ENCODE results near the gene TPMT.
"Not testable (repeated sequence)": the region's sequence is repeated elsewhere in the genome, so short reads cannot be mapped to it uniquely, and the experiment has no call there.

TPMT gene

GRCh38 chr6:18154507-18155149, at the start of gene TPMT:
Gene TPMT (minus strand): TSS chr6:18155077. CDS start chr6:18149127, 5,950 bp downstream.
- peak in 9 of 58 donors; percentile 28 to 57 (median 37) for DNase-seq

DNA sequence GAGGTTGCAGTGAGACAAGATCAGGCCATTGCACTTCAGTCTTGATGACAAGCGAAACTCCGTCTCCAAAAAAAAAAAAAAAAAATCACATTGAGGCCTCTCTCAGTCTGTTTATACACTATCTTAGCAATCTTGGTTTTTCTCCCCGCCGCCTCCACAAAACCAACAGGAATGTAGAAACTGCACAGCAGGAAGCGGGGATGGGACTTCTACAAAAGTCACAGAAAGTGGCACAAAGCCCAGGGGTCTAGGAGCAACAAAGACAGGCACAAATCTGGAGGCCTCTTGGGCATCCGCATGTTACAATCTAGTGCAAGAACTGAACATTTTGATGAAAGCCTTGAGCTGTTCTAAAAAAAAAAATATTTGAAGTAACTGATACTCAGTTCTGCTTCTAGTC, 48.9 kb upstream of the TPMT start:
- DNase-seq, result peak in 1 of 58 donors; percentile 5

DNA sequence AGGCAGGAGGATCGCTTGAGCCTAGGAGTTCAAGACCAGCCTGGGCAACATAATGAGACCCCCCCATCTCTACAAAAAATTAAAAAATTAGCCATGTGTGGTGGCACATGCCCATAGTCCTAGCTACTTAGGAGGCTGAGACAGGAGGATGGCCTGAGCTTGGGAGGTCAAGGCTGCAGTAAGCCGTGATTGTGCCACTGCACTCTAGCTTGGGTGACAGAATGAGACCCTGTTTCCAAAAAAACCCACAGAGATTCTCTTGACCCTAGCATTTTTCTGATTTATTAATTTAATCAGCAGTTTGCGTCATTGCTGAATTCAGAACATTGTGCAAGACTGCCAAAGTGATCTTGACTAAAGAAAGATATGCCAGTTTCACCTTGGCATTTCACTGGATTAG, 37.1 kb upstream of the TPMT start:
- no peak for DNase-seq

DNA sequence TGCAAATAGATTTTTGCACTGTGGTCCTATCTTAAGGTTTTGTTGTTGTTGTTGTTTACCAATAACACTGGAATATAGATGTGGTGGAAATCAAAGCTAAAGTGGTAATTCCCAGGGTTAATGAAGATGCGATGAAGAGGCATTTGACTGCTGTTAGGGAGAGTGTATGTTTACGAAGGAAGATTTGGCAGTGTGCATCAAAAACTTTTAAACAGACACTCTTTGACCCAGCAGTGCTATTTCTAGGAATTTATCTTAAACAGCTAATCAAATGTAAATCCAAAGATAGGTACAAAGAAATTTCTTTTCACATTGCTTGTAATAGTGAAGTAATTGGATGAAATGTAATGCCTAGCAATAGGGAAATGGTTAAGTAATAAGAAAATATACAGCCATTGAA, 34.3 kb upstream of the TPMT start:
- no peak for DNase-seq

- no peak for DNase-seq
Observed at GRCh38 chr6:18187701-18188100, 32.8 kb upstream of the TPMT start.

GRCh38 chr6:18186540-18187250, 31.8 kb upstream of the TPMT start:
- DNase-seq, result no peak

DNA sequence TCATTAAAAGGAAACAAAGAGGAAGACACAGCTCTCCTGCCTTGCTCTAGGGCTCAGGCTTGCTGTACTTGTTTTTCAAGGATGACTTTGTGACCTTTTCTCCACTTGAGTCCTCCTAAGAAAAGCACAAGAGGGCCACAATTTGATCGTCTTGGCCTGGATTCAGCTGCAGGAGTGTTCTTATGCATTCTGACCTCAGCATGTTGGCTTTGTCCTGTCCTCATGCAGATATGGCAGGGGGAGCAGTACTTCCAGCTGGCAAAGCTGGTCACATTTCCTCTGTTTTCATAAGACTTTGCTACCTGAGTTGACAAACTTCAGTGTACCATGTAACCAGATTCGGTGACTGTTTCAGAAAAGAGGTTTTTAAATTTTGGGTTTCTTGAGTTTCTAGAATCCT, 31.2 kb upstream of the TPMT start:
- DNase-seq, result no peak

- DNase-seq, result no peak
Observed at GRCh38 chr6:18185624-18186023, 30.7 kb upstream of the TPMT start.

DNA sequence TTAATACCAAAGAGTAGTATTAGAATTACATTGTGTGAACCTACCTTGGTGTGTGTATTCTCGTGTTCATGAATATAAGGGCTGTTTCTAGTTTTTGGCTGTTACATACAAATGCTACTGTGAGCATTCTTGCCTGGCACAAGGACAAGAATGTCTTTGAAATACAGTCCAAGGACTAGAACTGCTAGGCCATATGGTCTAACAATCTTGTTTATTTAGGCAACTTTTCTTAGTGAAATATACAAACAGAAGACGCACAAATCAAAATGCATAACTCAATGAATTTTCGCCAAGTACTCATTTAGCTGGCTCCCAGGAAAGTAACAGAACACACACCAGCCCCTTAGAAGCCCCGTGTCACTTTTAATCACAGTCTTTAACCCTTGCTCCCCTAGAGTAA, 28.9 kb upstream of the TPMT start:
- DNase-seq, result no peak

- no peak for DNase-seq
Observed at GRCh38 chr6:18182568-18182967, 27.7 kb upstream of the TPMT start.

GRCh38 chr6:18179770-18180356, 25.0 kb upstream of the TPMT start:
- peak in 10 of 58 donors; percentile 1 to 32 (median 6) for DNase-seq

DNA sequence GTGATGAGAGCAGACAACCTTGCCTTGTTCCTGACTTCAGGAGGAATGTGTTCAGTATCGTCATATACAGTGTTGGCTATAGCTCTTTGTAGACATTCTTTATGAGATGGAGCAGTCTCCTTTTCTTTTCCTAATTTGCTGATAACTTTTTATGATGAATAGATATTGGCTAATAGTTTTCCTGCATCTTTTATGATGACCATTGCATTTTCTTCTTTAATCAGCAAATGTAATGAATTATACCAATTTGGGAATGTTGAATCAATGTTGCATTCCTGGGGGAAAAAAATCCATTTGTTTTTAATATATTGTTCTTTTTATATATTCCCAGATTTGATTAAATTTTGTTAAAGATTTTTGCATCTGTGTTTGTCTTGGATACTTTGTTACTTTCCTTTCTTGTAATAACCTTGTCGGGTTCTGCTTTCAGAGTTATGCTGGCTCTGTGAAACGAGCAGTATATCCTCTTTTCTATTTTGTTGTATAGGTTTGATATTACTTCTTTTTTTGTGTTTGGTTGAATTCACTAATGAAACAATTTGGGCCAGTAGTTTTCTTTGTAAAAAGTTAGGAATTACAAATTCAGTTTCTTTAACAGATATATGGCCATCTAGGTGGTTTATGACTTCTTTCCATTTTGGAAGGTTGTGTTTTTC, 24.2 kb upstream of the TPMT start:
- no peak for DNase-seq

DNA sequence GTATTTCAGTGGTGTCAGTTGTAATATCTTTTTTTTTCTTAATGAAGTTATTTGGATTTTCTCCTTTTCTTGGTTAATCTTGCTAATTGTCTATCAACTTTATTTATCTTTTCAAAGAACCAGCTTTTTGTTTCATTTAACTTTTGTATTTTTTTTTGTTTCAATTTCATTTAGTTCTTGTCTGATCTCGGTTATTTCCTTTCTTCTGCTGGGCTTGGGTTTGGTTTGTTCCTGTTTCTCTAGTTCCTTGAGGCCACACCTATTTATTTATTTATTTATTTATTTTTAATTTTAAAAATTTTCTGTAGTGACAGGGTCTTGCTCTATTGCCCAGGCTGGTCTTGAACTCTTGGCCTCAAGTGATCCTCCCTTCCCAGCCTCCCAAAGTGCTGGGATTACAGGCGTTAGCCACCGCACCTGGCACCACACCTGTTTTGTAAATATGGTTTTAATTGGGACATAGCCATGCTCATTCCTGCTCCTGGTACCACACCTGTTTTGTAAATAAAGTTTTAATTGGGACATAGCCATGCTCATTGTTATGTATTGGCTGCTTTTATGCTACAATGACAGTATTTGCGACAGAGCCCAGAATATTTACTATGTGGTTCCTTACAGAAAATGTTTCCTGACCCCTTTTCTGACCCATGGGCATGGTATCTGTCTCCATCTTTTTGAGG, 22.5 kb upstream of the TPMT start:
- no peak for DNase-seq

DNA sequence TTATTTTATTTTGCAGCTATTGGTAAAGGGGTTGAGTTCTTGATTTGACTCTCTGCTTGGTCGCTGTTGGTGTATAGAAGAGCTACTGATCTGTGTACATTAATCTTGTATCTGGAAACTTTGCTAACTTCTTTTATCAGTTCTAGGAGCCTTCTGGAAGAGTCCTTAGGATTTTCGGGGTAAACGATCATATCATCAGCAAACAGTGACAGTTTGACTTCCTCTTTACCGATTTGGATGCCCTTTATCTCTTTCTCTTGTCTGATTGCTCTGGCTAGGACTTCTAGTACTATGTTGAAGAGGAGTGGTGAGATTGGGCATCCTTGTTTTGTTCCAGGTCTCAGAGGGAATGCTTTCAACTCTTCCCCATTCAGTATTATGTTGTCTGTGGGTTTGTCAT, 21.3 kb upstream of the TPMT start:
- DNase-seq, result not testable (repeated sequence)

DNA sequence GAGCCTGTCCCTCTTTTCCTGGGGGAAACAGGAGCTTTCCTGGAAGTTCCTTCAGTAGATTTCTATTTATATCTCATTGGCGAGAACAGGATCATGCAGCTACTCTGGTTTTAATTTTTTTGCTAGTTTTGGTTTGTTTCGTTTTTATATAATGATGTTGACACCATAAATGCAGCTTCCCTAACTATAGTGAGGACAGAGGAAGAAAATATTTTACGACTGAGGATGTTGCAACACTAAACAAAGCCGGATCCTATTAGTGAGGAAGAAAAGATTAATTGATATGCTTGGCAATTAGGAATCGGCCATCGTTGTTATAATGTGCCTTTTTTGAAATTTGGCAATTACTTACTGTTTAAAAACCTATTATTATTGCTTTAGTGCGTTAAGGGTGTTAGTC, 17.0 kb upstream of the TPMT start:
- no peak for DNase-seq

DNA sequence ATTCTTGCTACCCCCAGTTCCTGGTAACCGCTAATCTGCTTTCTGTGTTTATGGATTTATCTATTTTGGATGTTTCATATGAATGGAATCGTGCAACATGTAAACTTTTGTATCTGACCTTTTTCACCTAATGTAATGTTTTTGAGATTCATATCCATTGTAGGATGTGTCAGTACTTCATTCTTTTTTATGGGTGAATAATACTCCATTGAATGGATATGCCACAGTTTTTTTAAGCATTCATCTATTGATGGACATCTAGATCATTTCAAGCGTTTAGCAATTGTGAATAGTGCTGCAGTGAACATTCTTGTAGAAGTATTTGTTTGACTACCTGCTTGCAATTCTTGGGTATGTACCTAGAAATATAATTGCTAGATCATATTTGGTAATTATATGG, 13.4 kb upstream of the TPMT start:
- DNase-seq, result no peak

DNA sequence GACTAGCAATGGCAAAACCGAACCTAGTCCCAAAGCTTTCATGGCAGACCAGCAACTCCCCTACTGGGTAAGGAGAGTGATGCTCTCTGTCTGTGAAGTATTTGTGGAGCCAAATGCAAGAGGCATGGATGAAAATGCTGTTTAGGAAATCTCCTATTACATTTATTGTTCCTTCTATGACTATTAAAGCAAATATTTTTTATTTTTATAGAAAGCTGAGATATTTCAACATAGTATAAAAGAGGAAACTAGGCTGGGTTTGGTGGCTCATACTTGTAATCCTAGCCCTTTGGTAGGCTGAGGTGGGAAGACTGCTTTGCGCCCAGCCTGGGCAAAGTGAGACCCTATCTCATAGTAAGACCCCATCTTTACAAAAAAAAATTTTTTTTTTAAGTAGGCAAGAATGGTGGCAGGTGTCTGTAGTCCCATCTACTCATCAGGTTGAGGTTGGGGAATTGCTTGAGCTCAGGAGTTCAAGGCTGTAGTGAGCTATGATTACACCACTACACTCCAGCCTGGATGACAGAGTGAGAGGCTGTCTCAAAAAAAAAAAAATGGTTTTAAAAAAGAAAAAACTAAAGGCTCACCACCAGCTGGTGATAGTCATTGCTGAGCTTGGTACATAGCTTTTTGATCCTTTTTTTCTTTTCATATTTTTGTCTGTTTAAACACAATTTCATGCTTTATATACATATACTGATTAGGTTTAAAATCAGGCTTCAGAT, 11.6 kb upstream of the TPMT start:
- no peak for DNase-seq

GRCh38 chr6:18165751-18166150, 10.9 kb upstream of the TPMT start:
- DNase-seq, result no peak

DNA sequence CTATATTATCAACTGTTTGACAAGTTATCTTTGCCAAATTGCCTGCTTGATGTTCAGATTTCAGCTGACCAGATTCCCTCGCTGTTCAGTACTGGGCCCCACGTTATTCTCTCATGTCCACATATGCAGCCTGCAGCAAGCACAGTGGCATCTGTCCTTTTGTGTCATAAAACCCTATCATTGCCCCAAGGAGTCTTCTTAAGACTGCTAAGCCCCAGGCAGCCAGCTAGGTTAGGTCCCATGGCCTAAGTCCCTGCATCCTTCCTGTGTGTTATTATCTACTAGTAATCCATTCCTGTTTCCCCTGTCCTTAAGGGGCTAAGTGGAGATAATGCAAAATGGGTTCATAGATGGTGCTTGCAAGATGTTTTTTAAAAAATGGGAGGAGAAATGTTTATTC, 7.5 kb upstream of the TPMT start:
- no peak for DNase-seq

DNA sequence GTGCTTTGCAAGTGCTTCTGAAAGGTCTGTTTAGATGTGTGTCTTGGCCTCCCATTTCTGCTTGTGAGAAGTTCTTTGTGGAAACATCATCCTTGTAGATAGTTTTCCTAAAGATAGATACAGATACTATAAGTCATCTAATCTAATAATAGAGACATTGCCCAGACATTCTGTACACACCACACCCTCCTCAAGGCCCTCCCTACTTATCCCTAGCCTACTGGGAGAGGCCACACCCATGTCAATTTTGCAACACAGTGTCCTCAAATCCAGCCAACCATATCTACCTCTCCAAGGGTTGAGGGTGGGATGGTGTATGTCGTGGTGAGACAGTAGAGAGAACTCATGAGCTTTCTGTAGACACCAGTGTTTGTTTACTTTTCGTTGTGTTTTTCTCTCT, 6.6 kb upstream of the TPMT start:
- DNase-seq, result no peak

- DNase-seq, result no peak
Observed at GRCh38 chr6:18160911-18161310, 6.0 kb upstream of the TPMT start.
